Ishikawa (cell line): Measurements from ENCODE around the gene ADGRD2.

Experiments
- CEBPB ChIP-seq: IDR thresholded peaks from 2 replicates; pipeline ENCODE4 v1.6.1; 2012
- CREB1 ChIP-seq: IDR thresholded peaks from 2 replicates; pipeline ENCODE4 v1.6.1; 2012; ENCODE audit warnings: low read depth
- EGR1 ChIP-seq: IDR thresholded peaks from 2 replicates; pipeline ENCODE4 v1.6.1; 2012
- EP300 ChIP-seq: IDR thresholded peaks from 2 replicates; pipeline ENCODE4 v1.6.1; 2012; ENCODE audit warnings: borderline replicate concordance
- FOXM1 ChIP-seq: IDR thresholded peaks from 2 replicates; pipeline ENCODE4 v1.6.1; 2012; ENCODE audit warnings: low read depth, borderline replicate concordance
- NFIC ChIP-seq: IDR thresholded peaks from 2 replicates; pipeline ENCODE4 v1.6.1; 2012
- RAD21 ChIP-seq: IDR thresholded peaks from 2 replicates; pipeline ENCODE4 v1.6.1; 2012; ENCODE audit warnings: low read depth
- TAF1 ChIP-seq: IDR thresholded peaks from 2 replicates; pipeline ENCODE4 v1.6.1; 2012; ENCODE audit warnings: low read depth, mild to moderate bottlenecking
- TCF12 ChIP-seq: IDR thresholded peaks from 2 replicates; pipeline ENCODE4 v1.6.1; 2012; ENCODE audit warnings: low read depth
- TEAD4 ChIP-seq: IDR thresholded peaks from 2 replicates; pipeline ENCODE4 v1.6.1; 2012
- YY1 ChIP-seq: IDR thresholded peaks from 2 replicates; pipeline ENCODE4 v1.6.1; 2012; ENCODE audit warnings: low read depth
- ZBTB7A ChIP-seq: IDR thresholded peaks from 2 replicates; pipeline ENCODE4 v1.6.1; 2012; ENCODE audit warnings: low read depth
- TF ChIP-seq, protein P1 (sequence below): IDR thresholded peaks from 2 replicates; pipeline ENCODE4 v1.6.1; 2012
- TF ChIP-seq, protein P2 (sequence below): IDR thresholded peaks from 2 replicates; pipeline ENCODE4 v1.6.1; 2012
- TF ChIP-seq, protein P3 (sequence below): IDR thresholded peaks from 2 replicates; pipeline ENCODE4 v1.6.1; 2012; ENCODE audit warnings: low read depth, mild to moderate bottlenecking

Gene ADGRD2

DNA sequence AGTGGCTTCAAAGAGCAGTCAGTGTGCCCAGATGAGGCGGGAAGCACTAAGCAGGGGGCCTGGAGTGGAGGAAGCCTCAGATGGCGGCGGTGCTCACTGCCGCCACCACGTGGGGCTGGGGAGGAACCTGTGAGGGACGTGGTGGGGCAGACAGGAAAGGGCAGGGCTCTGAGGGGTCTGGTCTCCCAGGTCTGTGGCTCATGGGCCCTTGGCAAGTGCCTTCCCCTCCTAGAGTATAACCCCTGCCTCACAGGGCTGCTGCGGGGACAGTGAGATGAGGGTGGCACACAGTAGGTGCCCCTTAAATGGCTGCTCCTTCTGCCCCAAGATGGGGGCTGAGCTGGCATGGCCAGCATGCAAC, 30.4 kb downstream of the ADGRD2 start:
- TF ChIP-seq FOXM1: no peak
- no peak for TF ChIP-seq TAF1
- no peak for TF ChIP-seq NFIC
- TF ChIP-seq, protein P1, sequence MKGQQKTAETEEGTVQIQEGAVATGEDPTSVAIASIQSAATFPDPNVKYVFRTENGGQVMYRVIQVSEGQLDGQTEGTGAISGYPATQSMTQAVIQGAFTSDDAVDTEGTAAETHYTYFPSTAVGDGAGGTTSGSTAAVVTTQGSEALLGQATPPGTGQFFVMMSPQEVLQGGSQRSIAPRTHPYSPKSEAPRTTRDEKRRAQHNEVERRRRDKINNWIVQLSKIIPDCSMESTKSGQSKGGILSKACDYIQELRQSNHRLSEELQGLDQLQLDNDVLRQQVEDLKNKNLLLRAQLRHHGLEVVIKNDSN: peak; percentile 49; the same call in 1 of the 2 replicates
- TF ChIP-seq, protein P2, sequence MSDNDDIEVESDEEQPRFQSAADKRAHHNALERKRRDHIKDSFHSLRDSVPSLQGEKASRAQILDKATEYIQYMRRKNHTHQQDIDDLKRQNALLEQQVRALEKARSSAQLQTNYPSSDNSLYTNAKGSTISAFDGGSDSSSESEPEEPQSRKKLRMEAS: peak; percentile 74
- TF ChIP-seq YY1: peak; percentile 62; the same call in 1 of the 2 replicates
- TF ChIP-seq, protein P3, sequence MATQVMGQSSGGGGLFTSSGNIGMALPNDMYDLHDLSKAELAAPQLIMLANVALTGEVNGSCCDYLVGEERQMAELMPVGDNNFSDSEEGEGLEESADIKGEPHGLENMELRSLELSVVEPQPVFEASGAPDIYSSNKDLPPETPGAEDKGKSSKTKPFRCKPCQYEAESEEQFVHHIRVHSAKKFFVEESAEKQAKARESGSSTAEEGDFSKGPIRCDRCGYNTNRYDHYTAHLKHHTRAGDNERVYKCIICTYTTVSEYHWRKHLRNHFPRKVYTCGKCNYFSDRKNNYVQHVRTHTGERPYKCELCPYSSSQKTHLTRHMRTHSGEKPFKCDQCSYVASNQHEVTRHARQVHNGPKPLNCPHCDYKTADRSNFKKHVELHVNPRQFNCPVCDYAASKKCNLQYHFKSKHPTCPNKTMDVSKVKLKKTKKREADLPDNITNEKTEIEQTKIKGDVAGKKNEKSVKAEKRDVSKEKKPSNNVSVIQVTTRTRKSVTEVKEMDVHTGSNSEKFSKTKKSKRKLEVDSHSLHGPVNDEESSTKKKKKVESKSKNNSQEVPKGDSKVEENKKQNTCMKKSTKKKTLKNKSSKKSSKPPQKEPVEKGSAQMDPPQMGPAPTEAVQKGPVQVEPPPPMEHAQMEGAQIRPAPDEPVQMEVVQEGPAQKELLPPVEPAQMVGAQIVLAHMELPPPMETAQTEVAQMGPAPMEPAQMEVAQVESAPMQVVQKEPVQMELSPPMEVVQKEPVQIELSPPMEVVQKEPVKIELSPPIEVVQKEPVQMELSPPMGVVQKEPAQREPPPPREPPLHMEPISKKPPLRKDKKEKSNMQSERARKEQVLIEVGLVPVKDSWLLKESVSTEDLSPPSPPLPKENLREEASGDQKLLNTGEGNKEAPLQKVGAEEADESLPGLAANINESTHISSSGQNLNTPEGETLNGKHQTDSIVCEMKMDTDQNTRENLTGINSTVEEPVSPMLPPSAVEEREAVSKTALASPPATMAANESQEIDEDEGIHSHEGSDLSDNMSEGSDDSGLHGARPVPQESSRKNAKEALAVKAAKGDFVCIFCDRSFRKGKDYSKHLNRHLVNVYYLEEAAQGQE: no peak
- no peak for TF ChIP-seq TCF12
- no peak for TF ChIP-seq CREB1
- TF ChIP-seq ZBTB7A: no peak
- peak; percentile 41 for TF ChIP-seq RAD21

DNA sequence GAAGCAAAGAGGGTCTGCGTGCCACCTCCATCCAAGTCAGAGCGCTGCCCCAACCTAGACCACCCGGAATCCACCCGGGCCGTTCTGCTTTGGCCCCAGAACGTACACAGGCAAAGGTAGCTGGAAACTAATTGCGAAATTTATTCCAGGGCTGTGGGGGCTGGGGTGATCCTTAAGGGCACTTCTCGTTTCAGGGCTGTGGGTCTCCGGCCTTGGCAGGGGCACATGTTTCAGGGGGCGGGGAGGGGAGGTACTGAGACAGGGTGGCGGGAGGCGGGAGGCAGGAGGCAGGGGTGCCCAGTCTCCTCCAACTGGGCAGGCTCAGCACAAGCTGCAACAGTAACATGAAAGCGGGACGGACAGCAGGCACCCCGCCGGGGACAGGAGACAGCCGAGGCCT, 30.9 kb downstream of the ADGRD2 start:
- 0 out of 2 replicates have a peak, but pooled peaks have one; percentile 28 for TF ChIP-seq CEBPB
- no peak for TF ChIP-seq TCF12
- TF ChIP-seq, protein P3: no peak

DNA sequence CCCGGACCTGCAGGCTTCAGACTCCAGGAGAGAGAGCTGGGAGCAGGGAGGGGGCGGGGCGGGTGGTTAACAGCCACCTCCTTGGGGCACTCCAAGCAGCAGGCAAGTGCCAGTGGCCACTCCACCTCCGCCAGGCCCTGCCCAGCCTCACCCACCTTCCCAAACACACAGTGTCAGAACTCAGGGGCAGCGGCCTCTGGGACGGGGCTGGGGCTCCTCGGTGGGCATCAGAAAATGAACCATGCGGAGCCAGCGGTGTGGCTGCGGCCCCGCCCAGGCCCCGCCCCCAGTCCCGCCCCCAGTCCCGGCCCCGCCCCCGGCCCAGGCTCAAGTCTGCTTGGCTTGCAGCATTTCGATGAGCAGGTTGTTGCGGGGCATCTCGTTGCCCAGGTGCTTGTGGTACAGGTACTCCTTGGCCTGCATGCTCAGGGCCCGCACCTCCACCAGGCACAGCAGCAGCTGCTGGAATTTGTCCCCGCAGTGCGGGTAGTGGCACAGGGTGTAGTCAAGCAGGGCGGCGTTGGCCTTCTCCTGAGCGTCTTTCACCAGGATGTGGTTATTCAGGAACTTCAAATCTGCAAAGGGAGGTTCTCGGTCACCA, 32.3 kb downstream of the ADGRD2 start:
- TF ChIP-seq YY1: no peak
- TF ChIP-seq FOXM1: no peak
- TF ChIP-seq, protein P2: no peak
- no peak for TF ChIP-seq CREB1
- no peak for TF ChIP-seq NFIC
- TF ChIP-seq ZBTB7A: no peak
- TF ChIP-seq, protein P3: no peak
- no peak for TF ChIP-seq EP300
- no peak for TF ChIP-seq EGR1
- TF ChIP-seq TEAD4: no peak
- TF ChIP-seq, protein P1: no peak
- no peak for TF ChIP-seq CEBPB
- TF ChIP-seq RAD21: no peak
- TF ChIP-seq TCF12: no peak
- no peak for TF ChIP-seq TAF1

DNA sequence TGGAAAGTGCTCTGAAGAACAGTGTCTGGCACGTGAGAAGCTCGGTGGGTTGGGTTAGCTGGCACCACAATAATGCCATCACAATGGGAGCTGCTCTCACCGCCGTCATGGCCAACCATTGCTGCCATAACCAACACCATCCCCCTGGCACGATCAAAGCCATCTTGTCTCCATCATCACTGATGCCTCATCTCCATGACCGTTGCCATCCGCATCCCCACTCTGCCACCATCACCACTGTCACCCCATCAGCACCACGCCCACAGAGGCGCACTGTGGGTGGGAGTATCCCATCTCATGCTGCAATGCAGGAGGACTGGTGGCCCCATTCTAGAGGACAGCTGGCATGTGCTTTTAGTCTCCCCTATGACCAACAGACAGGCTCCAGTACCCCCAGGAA, 33.2 kb downstream of the ADGRD2 start:
- TF ChIP-seq CEBPB (no peak), FOXM1 (no peak), NFIC (no peak), EGR1 (no peak), TCF12 (no peak), YY1 (no peak), EP300 (no peak), TEAD4 (no peak), ZBTB7A (no peak), TAF1 (no peak), RAD21 (no peak)
- TF ChIP-seq, protein P1: no peak
- TF ChIP-seq, protein P3: no peak
